IPS-NIHi7 (cell line): ENCODE results near the gene MRPS15.
"Not testable (repeated sequence)": the region's sequence is repeated elsewhere in the genome, so short reads cannot be mapped to it uniquely, and the experiment has no call there.

Experiments used
- DNase-seq: peaks from one replicate; pipeline ENCODE4 v3.0.0; 2012; ENCODE audit warnings: mixed read lengths; ENCODE audit errors: extremely low spot score

Gene MRPS15

DNA sequence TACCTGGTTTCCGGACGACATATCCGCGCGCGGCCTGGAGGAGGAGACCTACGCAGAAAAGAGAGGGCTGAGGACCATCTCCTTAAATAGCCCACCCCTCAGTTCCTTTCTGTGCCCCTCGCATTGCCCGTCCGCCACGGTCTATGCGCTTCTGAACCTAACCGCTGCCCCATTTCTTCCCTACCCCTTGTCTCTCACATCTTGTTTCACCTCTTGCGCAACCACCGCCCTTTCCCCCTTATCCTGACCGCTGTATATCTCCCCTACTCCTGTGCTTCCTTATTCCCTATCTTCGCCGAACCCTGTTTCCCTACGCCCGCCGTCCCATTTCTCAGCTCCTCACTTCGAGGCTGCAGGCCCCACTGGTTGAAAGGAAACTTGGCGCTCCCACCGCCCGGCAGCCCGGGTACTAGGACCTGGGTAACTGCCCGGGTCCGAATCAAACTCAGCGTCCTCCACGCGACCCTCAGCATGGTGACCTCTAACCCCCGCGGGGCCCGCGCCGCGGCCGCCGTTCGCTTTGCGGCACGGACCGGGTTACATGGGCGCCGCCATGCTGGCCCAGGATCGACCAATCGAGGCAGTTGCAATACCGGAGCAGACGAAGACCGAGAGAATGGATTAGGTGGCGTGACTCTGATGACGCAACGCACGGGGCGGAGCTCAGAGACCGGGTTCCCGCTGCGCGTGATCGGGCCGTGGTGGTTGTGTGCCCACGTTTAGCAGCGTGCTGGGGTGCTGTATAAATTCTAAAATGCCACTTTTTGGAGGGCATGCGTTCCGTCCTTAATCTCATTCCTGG is at the start of gene MRPS15:
Gene MRPS15 (minus strand): TSS at position 582 of the 802 bp plus-strand sequence. CDS start 109 bp downstream, at position 473.
- DNase-seq: peak; percentile 96

DNA sequence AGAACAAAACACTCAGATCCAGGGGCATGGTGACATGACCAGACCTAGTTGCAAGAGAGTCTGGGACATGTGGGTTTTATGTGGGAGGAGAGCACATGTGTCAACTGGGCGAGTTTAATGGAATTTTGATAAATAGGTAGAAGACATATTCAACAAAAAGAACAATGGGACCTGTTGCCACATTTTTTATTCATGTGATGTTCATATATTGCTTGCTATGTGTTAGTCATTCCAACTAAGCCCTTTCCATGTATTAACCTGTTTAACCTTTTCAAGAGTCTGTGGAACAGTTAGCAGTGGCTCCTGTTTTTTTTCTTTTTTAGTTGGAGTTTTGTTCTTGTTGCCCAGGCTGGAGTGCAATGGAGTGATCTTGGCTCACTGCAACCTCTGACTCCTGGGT is 48.7 kb upstream of the MRPS15 start:
- DNase-seq: no peak

DNA sequence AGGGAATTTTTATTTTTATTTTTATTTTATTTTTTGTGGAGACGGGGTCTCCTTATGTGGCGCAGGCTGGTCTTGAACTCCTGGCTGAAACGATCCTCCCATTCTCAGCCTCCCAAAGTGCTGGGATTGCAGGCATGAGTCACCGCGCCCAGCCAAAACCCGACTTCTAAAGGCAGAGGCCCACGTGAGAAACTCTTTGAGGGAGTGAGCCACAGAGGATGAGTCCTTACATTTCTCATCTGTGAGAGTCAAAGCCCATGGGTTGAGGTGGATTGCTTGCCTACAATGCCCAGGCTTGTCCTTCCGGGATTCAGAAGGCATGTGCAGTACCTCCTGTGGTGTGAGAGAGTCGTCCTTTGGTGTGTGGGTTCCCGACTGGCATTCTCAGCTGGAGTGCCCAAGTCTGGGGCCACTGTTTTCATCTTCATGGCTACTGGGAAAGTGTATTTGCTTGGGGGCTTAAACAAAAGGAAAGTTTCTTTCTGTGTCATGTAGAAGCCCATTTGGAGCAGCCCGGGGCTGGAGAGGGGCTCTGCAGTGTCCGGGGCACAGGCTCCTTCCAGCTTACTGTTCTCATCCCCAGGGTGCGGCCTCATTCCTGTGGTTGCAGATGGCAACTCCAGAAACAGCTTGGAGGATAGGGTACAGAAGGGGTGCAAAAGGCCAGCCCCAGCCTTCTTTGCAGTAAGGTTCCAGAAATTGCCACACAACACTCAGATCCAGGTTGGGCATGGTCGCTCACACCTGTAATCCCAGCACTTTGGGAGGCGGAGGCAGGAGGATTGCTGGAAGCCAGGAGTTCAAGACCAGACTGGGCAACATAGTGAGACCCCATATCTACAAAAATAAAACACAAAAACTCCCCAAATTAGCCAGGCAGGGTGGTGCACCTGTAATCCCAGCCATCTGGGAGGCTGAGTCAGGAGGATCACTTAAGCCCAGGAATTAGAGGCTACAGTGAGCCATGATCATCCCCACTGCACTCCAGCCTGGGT is 47.9 kb upstream of the MRPS15 start:
- no peak for DNase-seq

DNA sequence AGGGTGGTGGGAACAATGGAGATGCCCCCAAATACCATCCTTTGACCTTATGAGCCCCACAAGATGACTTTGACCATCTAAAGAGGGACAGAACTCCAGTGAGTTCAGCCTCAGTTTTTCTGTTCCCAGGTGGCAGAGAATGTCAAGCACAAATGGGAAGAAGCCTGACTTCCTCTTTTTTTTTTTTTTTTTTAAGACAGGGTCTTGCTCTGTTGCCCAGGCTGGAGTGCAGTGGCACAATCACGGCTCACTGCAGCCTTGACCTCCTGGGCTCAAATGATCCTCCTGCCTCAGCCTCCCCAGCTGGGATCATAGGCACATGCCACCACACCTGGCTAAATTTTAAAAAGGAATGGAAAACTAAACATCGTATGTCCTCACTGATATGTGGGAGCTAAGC is 47.0 kb upstream of the MRPS15 start:
- DNase-seq: not testable (repeated sequence)

DNA sequence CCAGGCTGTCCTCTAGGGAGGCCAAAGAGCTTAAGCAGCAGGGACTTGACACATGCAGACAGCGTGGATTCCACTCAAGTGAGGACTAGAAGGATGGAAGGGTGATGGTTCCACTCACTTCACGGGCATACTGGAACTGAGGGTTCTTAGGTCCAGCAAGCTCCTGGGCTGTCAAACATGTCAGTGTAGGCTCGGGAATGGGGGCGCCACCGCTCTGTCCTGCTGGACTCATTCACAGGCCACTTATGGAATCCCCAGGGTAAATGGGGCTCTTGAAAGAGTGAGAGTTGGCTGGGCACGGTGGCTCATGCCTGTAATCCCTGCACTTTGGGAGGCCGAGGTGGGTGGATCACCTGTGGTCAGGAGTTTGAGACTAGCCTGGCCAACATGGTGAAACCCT is 46.2 kb upstream of the MRPS15 start:
- no peak for DNase-seq

DNA sequence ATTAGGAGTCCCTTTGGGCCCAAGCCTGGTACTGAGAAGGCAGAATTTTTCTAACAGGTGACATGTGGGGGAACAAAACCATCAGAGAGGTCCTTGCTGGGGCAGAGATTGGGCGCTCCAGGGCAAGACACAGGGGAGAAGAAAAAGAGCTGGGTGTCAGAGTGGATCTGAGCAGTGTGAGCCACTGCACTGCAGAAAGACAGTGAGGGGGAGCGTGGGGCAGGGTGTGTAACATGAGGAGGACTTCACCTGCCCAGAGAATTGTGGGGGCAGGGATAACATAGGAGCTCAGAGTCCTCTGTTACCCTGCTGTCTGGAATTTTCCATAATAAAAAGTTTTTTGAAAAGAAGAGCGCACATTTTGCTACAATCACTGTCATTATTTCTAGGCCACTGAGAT is 44.1 kb upstream of the MRPS15 start:
- DNase-seq: no peak

DNA sequence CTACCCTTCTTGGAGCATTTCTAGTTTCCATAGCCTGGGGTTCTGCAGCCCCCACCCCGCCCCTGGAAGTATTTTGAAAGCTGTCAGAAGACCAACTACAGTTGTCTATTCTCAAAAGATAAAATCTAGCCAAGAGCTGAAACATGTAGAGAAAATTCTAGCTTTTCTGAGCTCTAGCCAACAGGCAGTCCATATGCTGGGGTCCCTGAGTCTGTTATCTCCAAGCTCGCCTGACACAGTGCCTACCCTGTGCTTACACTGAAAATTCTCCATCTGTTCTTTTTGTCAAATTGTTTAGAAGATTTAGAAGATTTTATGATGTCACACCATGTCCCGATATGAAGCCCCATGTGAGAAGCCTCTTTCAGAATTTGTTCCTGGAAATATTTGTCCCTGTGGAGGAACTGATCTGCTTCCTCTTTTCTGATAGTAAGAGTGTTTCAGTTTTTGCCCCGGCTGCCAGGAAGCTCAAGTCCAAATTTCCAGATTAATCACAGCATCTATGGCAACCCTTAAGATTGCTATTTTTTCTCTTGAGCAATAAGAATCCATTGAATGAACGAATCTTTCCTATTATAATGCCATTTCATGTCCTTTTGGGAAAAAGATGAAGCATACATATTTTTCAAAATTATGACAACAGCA is 42.2 kb upstream of the MRPS15 start:
- no peak for DNase-seq

DNA sequence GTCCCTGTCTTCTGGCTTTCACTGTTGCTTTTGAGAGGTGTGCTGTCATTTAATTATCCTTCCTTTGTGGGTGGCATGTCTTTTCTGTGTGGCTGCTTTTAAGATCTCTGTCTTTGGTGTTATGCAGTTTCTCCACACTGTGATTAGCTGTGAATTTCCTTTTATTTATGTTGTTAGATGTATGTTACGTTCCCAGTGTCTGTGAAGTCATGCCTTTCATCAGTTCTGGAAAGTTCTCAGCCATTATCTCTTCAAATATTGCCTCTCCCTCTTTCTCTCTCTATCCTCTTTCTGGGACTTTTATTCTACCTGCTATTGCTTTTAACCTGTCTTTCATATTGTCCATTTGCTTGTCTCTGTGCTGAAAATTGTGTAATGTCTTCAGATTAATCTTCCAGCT is 39.5 kb upstream of the MRPS15 start:
- DNase-seq: no peak

DNA sequence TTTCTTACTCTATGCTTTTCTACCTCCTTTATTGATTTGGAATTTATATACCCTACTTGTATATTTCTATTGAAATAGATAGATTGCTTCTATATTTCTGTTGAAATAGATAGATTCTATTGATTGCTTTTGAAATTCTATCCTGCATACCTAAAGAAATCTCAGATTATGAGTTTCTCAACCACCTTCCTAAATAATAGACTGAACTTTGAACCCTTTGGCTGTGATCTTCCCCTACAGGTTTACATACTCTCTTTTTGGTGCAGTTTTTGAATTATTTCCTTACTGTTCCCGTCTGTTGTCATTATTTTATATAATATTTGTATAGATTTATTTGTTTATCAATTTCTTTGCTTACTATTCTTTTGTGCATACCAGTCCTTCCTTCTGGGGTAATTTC is 39.0 kb upstream of the MRPS15 start:
- no peak for DNase-seq

DNA sequence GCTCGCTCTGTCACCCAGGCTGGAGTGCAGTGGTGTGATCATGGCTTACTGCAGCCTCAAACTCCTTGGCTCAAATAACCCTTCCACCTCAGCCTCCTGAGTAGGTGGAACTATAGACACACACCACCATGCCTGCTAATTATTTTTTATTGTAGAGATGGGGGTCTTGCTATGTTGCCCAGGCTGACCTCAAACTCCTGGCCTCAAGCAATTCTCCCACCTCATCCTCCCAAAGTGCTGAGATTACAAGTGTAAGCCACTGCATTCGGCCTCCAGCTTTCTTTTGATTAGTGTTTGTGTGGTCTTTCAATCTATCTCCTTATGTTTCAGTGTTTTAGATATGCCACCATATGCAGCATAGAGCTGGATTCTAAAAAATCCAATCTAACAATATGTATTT is 38.4 kb upstream of the MRPS15 start:
- DNase-seq: no peak

DNA sequence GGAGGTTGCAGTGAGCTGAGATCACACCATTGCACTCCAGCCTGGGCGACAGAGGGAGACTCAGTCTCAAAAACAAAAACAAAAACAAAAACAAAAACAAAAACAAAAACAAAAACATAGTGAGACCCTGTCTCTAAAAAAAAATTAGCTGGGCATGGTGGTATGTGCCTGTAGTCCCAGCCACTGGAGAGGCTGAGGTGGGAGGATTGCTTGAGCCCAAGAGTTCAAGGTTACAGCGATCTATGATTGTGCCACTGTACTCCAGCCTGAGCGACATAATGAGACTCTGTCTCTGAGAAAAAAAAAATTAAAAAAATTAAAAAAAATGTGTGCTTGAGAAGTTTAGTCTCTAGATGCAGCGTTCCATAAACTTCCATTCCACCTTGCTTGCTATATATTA is 37.7 kb upstream of the MRPS15 start:
- DNase-seq: not testable (repeated sequence)

DNA sequence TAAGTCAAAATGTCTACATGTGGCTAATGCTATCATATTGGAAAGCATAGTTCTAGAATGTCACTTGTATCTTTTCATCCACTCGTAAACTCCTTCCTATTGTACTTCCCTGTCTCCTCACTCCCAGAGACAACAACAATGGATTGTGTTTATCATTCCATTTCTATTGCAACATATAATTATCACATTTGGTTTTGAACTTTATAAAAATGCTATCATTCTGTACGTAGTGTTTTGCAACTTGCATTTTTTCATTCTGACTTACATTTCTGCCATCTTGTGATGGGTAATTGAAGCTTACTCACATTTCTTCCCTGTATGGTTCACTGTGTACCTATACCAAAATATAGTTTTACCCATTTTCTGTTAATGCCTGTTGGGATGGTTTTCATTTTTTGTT is 33.0 kb upstream of the MRPS15 start:
- DNase-seq: no peak

DNA sequence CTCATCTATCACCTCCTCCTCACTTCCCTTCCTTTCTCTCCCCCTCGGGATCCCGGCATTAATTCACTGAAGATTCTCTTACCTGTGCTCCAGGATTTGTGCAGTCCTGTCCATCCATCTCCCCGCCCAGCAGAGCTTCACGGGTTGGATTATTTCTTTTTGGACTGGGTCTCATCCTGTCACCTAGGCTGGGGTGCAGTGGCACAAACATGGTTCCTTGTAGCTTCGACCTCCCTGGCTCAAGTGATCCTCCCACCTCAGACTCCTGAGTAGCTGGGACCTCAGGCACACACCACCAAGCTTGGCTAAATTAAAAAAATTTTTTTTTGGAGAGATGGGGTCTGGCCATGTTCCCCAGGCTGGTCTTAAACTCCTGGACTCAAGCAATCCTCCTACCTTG is 30.8 kb upstream of the MRPS15 start:
- no peak for DNase-seq

DNA sequence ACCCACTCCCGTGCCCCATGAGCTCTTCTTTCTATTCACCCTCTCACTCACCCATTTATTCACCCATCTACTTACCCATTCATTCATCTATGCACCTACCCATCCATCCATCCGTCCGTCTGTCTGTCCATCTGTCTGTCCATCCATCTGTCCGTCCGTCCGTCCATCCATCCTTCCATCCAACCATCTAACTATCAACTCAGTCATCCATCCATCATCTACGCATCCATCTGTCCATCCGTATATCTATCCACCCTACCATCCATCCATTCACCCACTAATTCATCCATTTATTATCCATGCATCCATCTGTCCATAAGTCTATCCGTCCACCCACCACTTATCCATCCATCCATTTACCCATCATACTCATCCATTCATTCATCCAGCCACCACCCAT is 29.3 kb upstream of the MRPS15 start:
- DNase-seq: no peak

DNA sequence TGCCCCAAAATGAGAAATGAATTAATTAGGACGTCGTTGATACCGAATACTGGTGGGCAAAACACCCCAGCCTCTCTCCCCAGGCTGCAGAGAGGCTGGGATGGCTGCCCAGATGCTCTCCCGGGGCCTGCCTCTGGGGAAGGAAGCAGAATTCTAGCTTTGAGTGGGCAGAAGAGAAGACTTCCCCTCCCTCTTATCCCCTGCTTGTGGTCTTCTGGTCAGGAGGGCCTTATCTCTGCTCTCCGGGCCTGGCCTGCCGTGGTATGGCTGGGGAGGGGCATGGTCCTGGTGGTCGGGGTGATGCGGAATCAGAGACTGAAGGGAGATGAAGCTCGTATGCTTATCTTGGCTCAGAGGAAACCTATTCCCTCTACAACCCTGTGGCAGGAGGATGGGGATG is 28.3 kb upstream of the MRPS15 start:
- DNase-seq: no peak

DNA sequence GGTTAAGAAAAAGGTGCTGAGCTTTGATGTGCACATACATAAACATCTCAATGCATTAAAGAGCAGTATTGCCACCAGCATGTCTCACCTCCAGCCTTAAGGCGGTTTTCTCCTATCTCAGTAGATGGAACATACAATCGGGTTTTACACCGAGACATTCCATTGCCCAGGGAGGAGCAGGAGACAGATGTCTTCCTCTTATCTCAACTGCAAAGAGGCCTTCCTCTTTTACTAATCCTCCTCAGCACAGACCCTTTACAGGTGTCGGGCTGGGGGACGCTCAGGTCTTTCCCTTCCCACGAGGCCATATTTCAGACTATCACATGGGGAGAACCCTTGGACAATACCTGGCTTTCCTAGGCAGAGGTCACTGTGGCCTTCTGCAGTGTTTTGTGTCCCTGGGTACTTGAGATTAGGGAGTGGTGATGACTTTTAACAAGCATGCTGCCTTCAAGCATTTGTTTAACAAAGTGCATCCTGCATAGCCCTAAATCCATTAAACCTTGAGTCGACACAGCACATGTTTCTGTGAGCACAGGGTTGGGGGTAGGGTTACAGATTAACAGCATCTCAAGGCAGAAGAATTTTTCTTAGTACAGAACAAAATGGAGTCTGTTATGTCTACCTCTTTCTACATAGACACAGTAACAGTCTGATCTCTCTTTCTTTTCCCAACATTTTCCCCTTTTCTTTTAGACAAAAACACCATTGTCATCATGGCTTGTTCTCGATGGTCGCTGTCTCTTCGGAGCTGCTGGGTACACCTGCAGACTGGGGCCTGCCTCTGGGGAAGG is 25.3 kb upstream of the MRPS15 start:
- not testable (repeated sequence) for DNase-seq

DNA sequence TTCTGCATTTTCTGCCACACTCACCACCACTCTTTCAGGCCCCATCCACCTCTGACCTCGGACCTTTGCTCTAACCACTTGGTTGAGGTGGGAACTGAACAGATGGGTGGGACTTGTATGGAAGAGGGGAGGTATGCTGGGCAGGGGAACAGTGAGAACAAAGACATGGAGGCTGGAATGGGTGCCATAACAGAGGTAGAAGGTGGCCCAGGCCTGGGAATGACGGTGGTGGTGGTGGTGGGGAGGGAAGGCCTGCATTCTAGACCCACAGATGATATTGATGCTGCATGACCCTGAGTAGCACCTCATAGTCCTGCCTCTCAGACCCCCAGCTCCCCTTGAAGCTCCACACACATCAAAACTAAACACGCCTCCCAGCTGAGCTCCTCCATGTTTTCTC is 23.7 kb upstream of the MRPS15 start:
- DNase-seq: no peak

DNA sequence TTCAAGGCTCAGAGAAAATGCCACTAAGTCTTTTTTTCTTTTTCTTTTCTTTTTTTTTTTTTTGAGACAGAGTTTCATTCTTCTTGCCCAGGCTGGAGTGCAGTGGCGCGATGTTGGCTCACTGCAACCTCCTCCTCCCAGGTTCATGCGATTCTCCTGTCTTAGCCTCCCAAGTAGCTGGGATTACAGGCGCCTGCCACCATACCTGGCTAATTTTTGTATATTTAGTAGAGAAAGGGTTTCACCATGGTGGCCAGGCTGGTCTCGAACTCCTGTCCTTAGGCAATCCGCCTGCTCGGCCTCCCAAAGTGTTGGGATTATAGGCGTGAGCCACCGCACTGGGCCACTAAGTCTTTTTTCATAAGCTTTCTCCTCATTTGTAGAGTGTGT is 23.1 kb upstream of the MRPS15 start:
- DNase-seq: not testable (repeated sequence)

DNA sequence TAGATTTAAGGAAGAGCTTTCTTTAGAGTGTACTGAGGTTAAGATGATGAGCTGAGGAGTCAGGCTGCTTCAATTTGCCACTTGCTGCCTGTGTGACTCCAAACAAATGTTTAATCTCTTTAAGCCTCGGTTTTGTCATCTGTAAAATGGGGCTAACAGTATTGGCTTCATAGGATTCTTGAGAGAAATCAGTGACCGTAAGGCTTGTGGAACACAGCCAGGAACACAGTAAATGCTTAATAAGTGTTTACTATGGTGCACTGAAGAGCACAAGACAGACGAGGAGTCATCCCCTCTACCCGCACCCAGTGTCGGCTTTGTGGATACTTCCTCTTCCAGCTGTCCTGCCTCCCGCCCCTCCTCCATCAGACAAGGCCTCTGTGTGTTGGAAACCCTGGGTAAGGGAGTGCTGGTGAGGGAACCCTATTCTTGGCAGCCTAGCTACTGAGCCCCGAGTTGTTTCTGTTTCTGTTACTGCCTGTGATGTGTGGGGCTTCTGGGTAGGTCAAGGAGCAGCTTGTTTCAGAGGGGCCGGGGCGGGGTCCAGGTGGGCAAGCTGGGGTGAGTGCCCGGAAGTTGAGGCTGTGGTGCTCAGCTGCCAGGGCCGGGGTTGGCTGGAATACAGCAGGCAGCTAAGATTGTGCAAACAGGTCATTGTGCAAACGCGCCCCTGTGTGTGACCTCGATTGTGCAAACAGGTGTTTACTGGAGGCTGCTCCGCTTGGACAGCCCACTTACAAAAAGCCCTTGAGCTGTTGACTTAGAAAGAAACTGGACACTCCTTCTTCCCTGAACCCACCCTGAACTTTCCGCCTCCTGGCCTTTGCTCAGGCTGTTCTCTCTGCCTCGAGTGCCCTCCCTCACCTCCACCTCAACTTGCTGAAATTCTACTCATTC is 22.5 kb upstream of the MRPS15 start:
- no peak for DNase-seq

DNA sequence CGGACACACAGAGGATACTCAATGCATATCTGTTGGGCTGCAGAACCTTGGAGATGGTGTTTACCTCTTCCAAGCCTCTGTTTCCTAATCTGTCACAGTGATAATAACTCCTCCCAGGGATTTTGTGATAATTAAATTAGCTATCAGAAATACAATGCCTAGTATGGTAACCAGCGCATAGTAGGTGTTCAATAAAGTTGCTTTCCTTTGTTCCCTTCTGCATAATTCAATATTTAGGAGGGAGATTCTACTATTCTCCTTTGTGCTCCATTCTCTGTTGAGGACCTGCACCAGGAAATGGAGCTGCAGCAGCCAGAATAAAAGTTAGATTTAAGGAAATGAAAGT is 21.9 kb upstream of the MRPS15 start:
- no peak for DNase-seq

DNA sequence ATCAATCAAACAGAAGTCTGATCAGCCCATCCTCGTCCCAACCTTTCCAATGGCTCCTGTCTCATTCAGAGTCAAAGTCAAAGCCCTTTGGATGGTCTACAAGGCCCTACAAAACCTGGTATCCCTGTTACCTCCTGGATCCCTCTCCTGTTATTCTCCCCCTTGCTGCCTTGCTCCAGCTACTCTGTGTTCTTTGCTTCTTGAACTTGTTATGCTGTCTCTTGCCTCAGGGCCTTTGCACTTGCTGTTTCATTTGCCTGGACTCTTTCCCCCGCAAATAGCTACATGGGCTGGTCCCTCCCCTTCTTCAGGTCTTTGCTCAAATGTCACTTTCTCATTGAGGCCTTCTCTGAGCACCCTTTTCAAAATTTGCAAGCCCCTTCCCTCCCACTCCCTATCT is 19.9 kb upstream of the MRPS15 start:
- DNase-seq: no peak
